IPS DF 6.9 (cell line): ENCODE results near the gene MCHR1.

ENCODE experiments used
- DNase-seq: peaks from one replicate; pipeline ENCODE4 v3.0.0-alpha.2; 2013; ENCODE audit warnings: low read depth, low spot score
- H3K27ac ChIP-seq: one replicate; pipeline ENCODE4 v1.5.1; 2013; ENCODE audit warnings: low read length, control low read depth
- H3K27me3 ChIP-seq: 2 replicates; pipeline ENCODE4 v1.6.1; 2013; ENCODE audit warnings: mild to moderate bottlenecking, low read length; ENCODE audit not compliant: control insufficient read depth, insufficient read depth
- H3K36me3 ChIP-seq: 2 replicates; pipeline ENCODE4 v1.6.1; 2013; ENCODE audit warnings: low read length; ENCODE audit not compliant: control insufficient read depth, insufficient read depth
- H3K4me1 ChIP-seq: 2 replicates; pipeline ENCODE4 v1.6.1; 2013; ENCODE audit warnings: low read length; ENCODE audit not compliant: control insufficient read depth, insufficient read depth
- H3K4me3 ChIP-seq: 2 replicates; pipeline ENCODE4 v1.5.1; 2013; ENCODE audit warnings: mild to moderate bottlenecking, low read length
- H3K9me3 ChIP-seq: 2 replicates; pipeline ENCODE4 v1.6.1; 2013; ENCODE audit warnings: low read length, inconsistent platforms; ENCODE audit not compliant: control insufficient read depth, insufficient read depth
- WGBS: extraction: QIAGEN DNeasy Blood & Tissue Kit; methylation state at CpG from one replicate; pipeline ENCODE4 v1.1.7; 2013; ENCODE audit warnings: mixed read lengths, missing lambda C conversion rate; ENCODE audit not compliant: insufficient read length, insufficient coverage; 5-methylcytosine and 5-hydroxymethylcytosine counted together

MCHR1 gene

GRCh38 chr22:40659166-40659565, 20.1 kb upstream of the MCHR1 start:
- H3K9me3 ChIP-seq: no peaks in the 10 kb centered on the region
- H3K27me3 ChIP-seq: no peaks in the 10 kb centered on the region
- no peaks in the 10 kb centered on the region for H3K4me1 ChIP-seq
- no peak for DNase-seq
- H3K4me3 ChIP-seq: no peak overlapping the region
- no peaks in the 10 kb centered on the region for H3K36me3 ChIP-seq
- H3K27ac ChIP-seq: no peak overlapping the region
- no CpG with 5 or more reads among the region's 6 CpGs for WGBS

- no peaks in the 10 kb centered on the region for H3K4me1 ChIP-seq
- no peak for DNase-seq
- H3K4me3 ChIP-seq: no peak overlapping the region
- no peaks in the 10 kb centered on the region for H3K27me3 ChIP-seq
- no peaks in the 10 kb centered on the region for H3K36me3 ChIP-seq
- no CpG with 5 or more reads among the region's 3 CpGs for WGBS
- no peaks in the 10 kb centered on the region for H3K9me3 ChIP-seq
- H3K27ac ChIP-seq: no peak overlapping the region
Measured at GRCh38 chr22:40660730-40661129, 18.6 kb upstream of the MCHR1 start.

- Histone ChIP-seq H3K27ac (no peak overlapping the region), H3K4me1 (no peaks in the 10 kb centered on the region), H3K27me3 (no peaks in the 10 kb centered on the region), H3K9me3 (no peaks in the 10 kb centered on the region), H3K36me3 (no peaks in the 10 kb centered on the region), H3K4me3 (no peak overlapping the region)
- no peak for DNase-seq
- no CpG with 5 or more reads among the region's 7 CpGs for WGBS
Measured at GRCh38 chr22:40661671-40662070, 17.6 kb upstream of the MCHR1 start.

GRCh38 chr22:40665312-40665711, 14.0 kb upstream of the MCHR1 start:
- no peak overlapping the region for H3K4me3 ChIP-seq
- H3K27ac ChIP-seq: no peak overlapping the region
- H3K36me3 ChIP-seq: no peaks in the 10 kb centered on the region
- H3K4me1 ChIP-seq: no peaks in the 10 kb centered on the region
- DNase-seq: no peak
- H3K9me3 ChIP-seq: no peaks in the 10 kb centered on the region
- no CpG with 5 or more reads among the region's 4 CpGs for WGBS
- no peaks in the 10 kb centered on the region for H3K27me3 ChIP-seq

GRCh38 chr22:40666151-40666848, 13.0 kb upstream of the MCHR1 start:
- no CpG with 5 or more reads among the region's 7 CpGs for WGBS

GRCh38 chr22:40668611-40669411, 10.5 kb upstream of the MCHR1 start:
- Histone ChIP-seq H3K4me3 (no peak overlapping the region), H3K27me3 (no peaks in the 10 kb centered on the region), H3K27ac (no peak overlapping the region), H3K9me3 (no peaks in the 10 kb centered on the region), H3K36me3 (no peaks in the 10 kb centered on the region), H3K4me1 (no peaks in the 10 kb centered on the region)
- WGBS: no CpG with 5 or more reads among the region's 11 CpGs
- DNase-seq: no peak

More at GRCh38 chr22:40666151-40666848, 13.0 kb upstream of the MCHR1 start:
- H3K9me3 ChIP-seq: no peaks in the 10 kb centered on the region
- no peak overlapping the region for H3K27ac ChIP-seq
- H3K4me1 ChIP-seq: no peaks in the 10 kb centered on the region
- H3K36me3 ChIP-seq: no peaks in the 10 kb centered on the region
- H3K27me3 ChIP-seq: no peaks in the 10 kb centered on the region
- no peak overlapping the region for H3K4me3 ChIP-seq
- DNase-seq: no peak

- no peak for DNase-seq
- Histone ChIP-seq H3K27me3 (no peaks in the 10 kb centered on the region), H3K9me3 (no peaks in the 10 kb centered on the region), H3K4me1 (no peaks in the 10 kb centered on the region), H3K4me3 (no peak overlapping the region), H3K36me3 (no peaks in the 10 kb centered on the region), H3K27ac (no peak overlapping the region)
- no CpG with 5 or more reads among the region's 2 CpGs for WGBS
Measured at GRCh38 chr22:40670058-40670457, 9.2 kb upstream of the MCHR1 start.

- WGBS: no CpG with 5 or more reads among the region's 13 CpGs
- Histone ChIP-seq H3K4me3 (no peak overlapping the region), H3K9me3 (no peaks in the 10 kb centered on the region), H3K27me3 (no peaks in the 10 kb centered on the region), H3K27ac (no peak overlapping the region), H3K4me1 (no peaks in the 10 kb centered on the region), H3K36me3 (no peaks in the 10 kb centered on the region)
- no peak for DNase-seq
Measured at GRCh38 chr22:40671369-40671768, 7.9 kb upstream of the MCHR1 start.

GRCh38 chr22:40671796-40672360, 7.4 kb upstream of the MCHR1 start:
- H3K4me1 ChIP-seq: no peaks in the 10 kb centered on the region; the same call in 1 of the 2 replicates
- no peaks in the 10 kb centered on the region for H3K27me3 ChIP-seq
- DNase-seq: no peak
- H3K27ac ChIP-seq: no peak overlapping the region
- H3K36me3 ChIP-seq: no peaks in the 10 kb centered on the region
- no peaks in the 10 kb centered on the region for H3K9me3 ChIP-seq
- WGBS: no CpG with 5 or more reads among the region's 7 CpGs
- H3K4me3 ChIP-seq: no peak overlapping the region

- Histone ChIP-seq H3K27ac (no peak overlapping the region), H3K36me3 (no peaks in the 10 kb centered on the region), H3K9me3 (no peaks in the 10 kb centered on the region), H3K4me3 (no peak overlapping the region), H3K27me3 (no peaks in the 10 kb centered on the region), H3K4me1 (no peaks in the 10 kb centered on the region; the same call in 1 of the 2 replicates)
- no CpG with 5 or more reads among the region's 4 CpGs for WGBS
- no peak for DNase-seq
Measured at GRCh38 chr22:40673017-40673416, 6.3 kb upstream of the MCHR1 start.
